ENCODE results near the gene PDE11A. TPM values are rescaled to one million over a fixed set of nuclear protein-coding genes. Genes with fewer than 3 reads are reported as not detected.

PDE11A gene
- total RNA-seq, 1 experiment from 2014 or later, result 0.61 TPM

GRCh38 chr2:177631680-177632079 lies 440.9 kb downstream of the PDE11A start (continued):
- TF ChIP-seq REST (IDR thresholded peaks at IDR 0.05; ENCODE audit: low read depth), result no peak

- ChIA-PET POLR2A (no interaction called here), CTCF (no interaction called here), RAD21 (ENCODE audit: low non-redundant PET in 1 of 2, low total read pairs in 2 of 2, uncharacterized antibody in 2 of 2, unreplicated experiment in 2 of 2) (no interaction called here)
- Histone ChIP-seq H3K27ac (ENCODE audit: low read depth, low read length) (no peak overlapping the region), H3K9ac (ENCODE audit: low read length) (no peak overlapping the region), H3K4me3 (replicated peaks in 1 of 2; ENCODE audit: low read depth in 1 of 2, low read length in 2 of 2) (no peak overlapping the region), H3K4me2 (ENCODE audit: low read length) (no peak overlapping the region), H3K79me2 (ENCODE audit: insufficient read depth, low read length) (no peaks in the 10 kb centered on the region), H3K27me3 (ENCODE audit: insufficient read depth, low read length) (no peaks in the 10 kb centered on the region), H3K4me1 (ENCODE audit: control insufficient read depth in 1 of 2, insufficient read depth in 2 of 2, low read length in 2 of 2) (no peaks in the 10 kb centered on the region), H2AFZ (ENCODE audit: low read depth, low read length, poor library complexity, severe bottlenecking) (no peak overlapping the region), H3K36me3 (ENCODE audit: control insufficient read depth in 1 of 2, insufficient read depth in 2 of 2, low read length in 2 of 2) (no peaks in the 10 kb centered on the region), H4K20me1 (ENCODE audit: insufficient read depth) (no peaks in the 10 kb centered on the region), H3K9me2 (ENCODE audit: insufficient read depth) (no peaks in the 10 kb centered on the region), H3K9me3 (ENCODE audit: control insufficient read depth in 1 of 2, insufficient read depth in 1 of 2, low read depth in 1 of 2, low read length in 2 of 2) (no peaks in the 10 kb centered on the region)
- no peak for TF ChIP-seq EGR1 (IDR thresholded peaks at IDR 0.05; ENCODE audit: low read depth)
- no peak for TF ChIP-seq YY1 (IDR thresholded peaks at IDR 0.05; ENCODE audit: extremely low read depth, insufficient replicate concordance, low read depth, low read length)
- TF ChIP-seq EZH2 (IDR thresholded peaks at IDR 0.05), result no peak
- TF ChIP-seq ZFX (IDR thresholded peaks at IDR 0.05), result no peak
- no peak for TF ChIP-seq ELF1 (IDR thresholded peaks at IDR 0.05; ENCODE audit: borderline replicate concordance, low read depth)
- no peak for TF ChIP-seq FOSL1 (IDR thresholded peaks at IDR 0.05; ENCODE audit: low read depth)
- TF ChIP-seq JUND (IDR thresholded peaks at IDR 0.05), result no peak
- TF ChIP-seq POLR2A (IDR thresholded peaks at IDR 0.05; ENCODE audit: borderline replicate concordance, extremely low read depth, insufficient read depth, insufficient read length), result no peak
- no peak for TF ChIP-seq SRF (IDR thresholded peaks at IDR 0.05; ENCODE audit: low read depth)
- DNase-seq (ENCODE audit: low read depth, low spot score) (no peak), ATAC-seq (no peak)
- no TSS peak for BruUV-seq (replicated peaks)
- intact Hi-C loops (cut with micrococcal nuclease), result no loop called here
Observed at GRCh38 chr2:177629357-177630024, 443.1 kb downstream of the PDE11A start.
